ENCODE results near the gene AKT1S1.

DNA sequence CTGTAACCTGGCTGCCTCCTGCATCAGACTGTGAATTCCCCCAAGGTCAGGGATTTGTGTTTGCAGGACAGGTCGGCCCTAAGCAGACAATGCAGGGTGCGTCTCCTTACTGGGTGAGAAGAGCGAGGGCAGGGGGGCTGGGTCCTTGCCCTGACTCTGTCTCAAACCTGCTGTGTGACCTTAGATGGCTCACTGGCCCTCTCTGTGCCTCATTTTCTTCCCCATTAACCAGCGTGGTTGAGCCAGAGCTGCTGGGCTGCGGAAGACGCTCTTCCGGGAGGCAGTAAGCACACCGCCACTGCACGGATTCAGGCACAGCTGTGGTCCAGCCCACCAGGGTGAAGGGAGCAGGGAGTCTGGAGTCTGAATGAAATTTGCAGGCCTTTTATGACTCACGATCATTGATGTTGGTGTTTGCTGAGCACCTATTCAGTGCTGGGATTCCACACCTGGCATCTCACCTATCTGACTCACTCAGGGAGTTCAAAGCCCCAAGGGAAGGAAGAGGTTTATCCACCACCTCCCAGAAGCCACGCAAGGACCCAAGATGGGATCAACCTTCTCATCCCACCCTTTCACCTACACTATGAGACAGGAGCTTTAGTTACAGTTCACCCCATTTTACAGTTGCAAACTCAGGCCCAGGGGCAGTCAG is 2.5 kb downstream of the AKT1S1 start:
- no peak for TF ChIP-seq CTCF (IDR thresholded peaks at IDR 0.05)
- no peak for TF ChIP-seq EP300 (IDR thresholded peaks at IDR 0.05)
- no peak for TF ChIP-seq POLR2A (IDR thresholded peaks at IDR 0.05; ENCODE audit: low read depth)

All from esophagus muscularis mucosa (tissue), 4 donors.